Karpas-422 (cell line): Measurements from ENCODE around the gene MTNR1A. TPM values are rescaled to one million over a fixed set of nuclear protein-coding genes. Genes with fewer than 3 reads are reported as not detected.

Experiments
- DNase-seq: peaks from one replicate; pipeline ENCODE4 v3.0.0-alpha.2; 2015
- H2AFZ ChIP-seq: fragments of 200-600 bp; sonication (generic); 2 replicates; pipeline ENCODE4 v1.6.1; 2014; ENCODE audit warnings: antibody characterized with exemption, low read length, mixed read lengths
- H3K27ac ChIP-seq: fragments of 200-600 bp; sonication (generic); 2 replicates; pipeline ENCODE4 v1.5.1; 2014; ENCODE audit warnings: mild to moderate bottlenecking, low read length, moderate library complexity
- H3K27me3 ChIP-seq: fragments of 200-600 bp; sonication (generic); 2 replicates; pipeline ENCODE4 v1.6.1; 2014; ENCODE audit warnings: low read length, mixed read lengths
- H3K36me3 ChIP-seq: fragments of 200-600 bp; sonication (generic); 2 replicates; pipeline ENCODE4 v1.6.1; 2014; ENCODE audit warnings: low read length, mixed read lengths; ENCODE audit not compliant: insufficient read depth
- H3K4me1 ChIP-seq: fragments of 200-600 bp; sonication (generic); 2 replicates; pipeline ENCODE4 v1.6.1; 2014; ENCODE audit warnings: mild to moderate bottlenecking, low read length, mixed read lengths
- H3K4me2 ChIP-seq: fragments of 200-600 bp; sonication (generic); 2 replicates; pipeline ENCODE4 v1.6.1; 2014; ENCODE audit warnings: low read length, low read depth, mild to moderate bottlenecking; ENCODE audit not compliant: poor library complexity, severe bottlenecking
- H3K4me3 ChIP-seq: fragments of 200-600 bp; sonication (generic); 2 replicates; pipeline ENCODE4 v1.5.1; 2014; ENCODE audit warnings: mild to moderate bottlenecking, antibody characterized with exemption, low read length, mixed read lengths
- H3K79me2 ChIP-seq: fragments of 200-600 bp; sonication (generic); 2 replicates; pipeline ENCODE4 v1.6.1; 2014; ENCODE audit warnings: mild to moderate bottlenecking, low read length, mixed read lengths
- H3K9ac ChIP-seq: fragments of 200-600 bp; sonication (generic); 2 replicates; pipeline ENCODE4 v1.6.0; 2014; ENCODE audit warnings: low read length
- H3K9me2 ChIP-seq: fragments of 200-600 bp; sonication (generic), shearing (Covaris generic); replicated peaks from 2 replicates; pipeline ENCODE4 v1.6.0; 2014; ENCODE audit warnings: mild to moderate bottlenecking, low read length, moderate library complexity; ENCODE audit not compliant: insufficient read depth
- H3K9me3 ChIP-seq: fragments of 300-700, 200-600 bp; sonication (generic); 2 replicates; pipeline ENCODE4 v1.6.1; 2014; ENCODE audit warnings: low read length, mixed read lengths
- H4K20me1 ChIP-seq: fragments of 200-600 bp; sonication (generic); 2 replicates; pipeline ENCODE4 v1.6.1; 2014; ENCODE audit warnings: mild to moderate bottlenecking, antibody characterized with exemption, low read length, low read depth; ENCODE audit not compliant: insufficient read depth
- total RNA-seq: library from RNA; depleted of rRNA; stranded (reverse); fragments of >200 nt; shearing (Covaris generic); gene quantifications from 2 replicates; pipeline ENCODE4 v1.2.3, GENCODE V29; 2014; ENCODE audit warnings: low replicate concordance

The MTNR1A gene
- total RNA-seq, 1 experiment from 2014 or later: not detected

GRCh38 chr4:186592966-186593586 is 37.7 kb upstream of the MTNR1A start:
- Histone ChIP-seq H3K36me3 (no peaks in the 10 kb centered on the region), H3K27ac (no peak overlapping the region), H3K9ac (no peak overlapping the region), H2AFZ (no peak overlapping the region), H3K4me2 (no peak overlapping the region), H3K27me3 (no peaks in the 10 kb centered on the region), H3K9me2 (no peaks in the 10 kb centered on the region), H3K4me3 (no peak overlapping the region), H3K9me3 (no peaks in the 10 kb centered on the region), H3K4me1 (no peaks in the 10 kb centered on the region), H4K20me1 (no peaks in the 10 kb centered on the region), H3K79me2 (no peaks in the 10 kb centered on the region)
- DNase-seq: no peak

- H3K79me2 ChIP-seq: no peaks in the 10 kb centered on the region
- H3K36me3 ChIP-seq: no peaks in the 10 kb centered on the region
- no peak overlapping the region for H3K4me2 ChIP-seq
- no peaks in the 10 kb centered on the region for H3K9me2 ChIP-seq
- no peaks in the 10 kb centered on the region for H3K9me3 ChIP-seq
- no peak overlapping the region for H3K4me3 ChIP-seq
- no peak overlapping the region for H3K9ac ChIP-seq
- no peak overlapping the region for H3K27ac ChIP-seq
- no peaks in the 10 kb centered on the region for H3K27me3 ChIP-seq
- no peak for DNase-seq
- H4K20me1 ChIP-seq: no peaks in the 10 kb centered on the region
- no peaks in the 10 kb centered on the region for H3K4me1 ChIP-seq
- H2AFZ ChIP-seq: no peak overlapping the region
Observed at GRCh38 chr4:186592445-186592844, 37.1 kb upstream of the MTNR1A start.

- Histone ChIP-seq H3K79me2 (no peaks in the 10 kb centered on the region), H4K20me1 (no peaks in the 10 kb centered on the region)
Observed at GRCh38 chr4:186591651-186592050, 36.3 kb upstream of the MTNR1A start.

GRCh38 chr4:186588503-186588902 is 33.1 kb upstream of the MTNR1A start:
- Histone ChIP-seq H3K27ac (no peak overlapping the region), H4K20me1 (no peaks in the 10 kb centered on the region)

More at GRCh38 chr4:186591651-186592050, 36.3 kb upstream of the MTNR1A start:
- H3K27me3 ChIP-seq: no peaks in the 10 kb centered on the region
- H3K27ac ChIP-seq: no peak overlapping the region
- no peaks in the 10 kb centered on the region for H3K9me3 ChIP-seq
- H2AFZ ChIP-seq: no peak overlapping the region
- no peak overlapping the region for H3K9ac ChIP-seq
- H3K9me2 ChIP-seq: no peaks in the 10 kb centered on the region
- no peak for DNase-seq
- no peak overlapping the region for H3K4me2 ChIP-seq
- no peaks in the 10 kb centered on the region for H3K36me3 ChIP-seq
- H3K4me3 ChIP-seq: no peak overlapping the region
- no peaks in the 10 kb centered on the region for H3K4me1 ChIP-seq

GRCh38 chr4:186587416-186588018 is 32.1 kb upstream of the MTNR1A start:
- Histone ChIP-seq H3K27me3 (no peaks in the 10 kb centered on the region), H3K4me3 (no peak overlapping the region), H2AFZ (no peak overlapping the region), H3K9me3 (no peaks in the 10 kb centered on the region), H3K9ac (no peak overlapping the region), H3K4me2 (no peak overlapping the region), H4K20me1 (no peaks in the 10 kb centered on the region), H3K27ac (no peak overlapping the region), H3K36me3 (no peaks in the 10 kb centered on the region), H3K4me1 (no peaks in the 10 kb centered on the region), H3K79me2 (no peaks in the 10 kb centered on the region), H3K9me2 (no peaks in the 10 kb centered on the region)
- DNase-seq: peak; percentile 65

More at GRCh38 chr4:186588503-186588902, 33.1 kb upstream of the MTNR1A start:
- H3K4me1 ChIP-seq: no peaks in the 10 kb centered on the region
- no peaks in the 10 kb centered on the region for H3K9me2 ChIP-seq
- no peak overlapping the region for H3K4me2 ChIP-seq
- H3K79me2 ChIP-seq: no peaks in the 10 kb centered on the region
- no peak for DNase-seq
- H3K9ac ChIP-seq: no peak overlapping the region
- no peaks in the 10 kb centered on the region for H3K27me3 ChIP-seq
- no peak overlapping the region for H2AFZ ChIP-seq
- H3K9me3 ChIP-seq: no peaks in the 10 kb centered on the region
- no peak overlapping the region for H3K4me3 ChIP-seq
- H3K36me3 ChIP-seq: no peaks in the 10 kb centered on the region

GRCh38 chr4:186586205-186586604 is 30.8 kb upstream of the MTNR1A start:
- Histone ChIP-seq H3K27ac (no peak overlapping the region), H3K9me3 (no peaks in the 10 kb centered on the region), H4K20me1 (no peaks in the 10 kb centered on the region), H3K4me1 (no peaks in the 10 kb centered on the region), H3K9ac (no peak overlapping the region), H3K9me2 (no peaks in the 10 kb centered on the region), H3K79me2 (no peaks in the 10 kb centered on the region), H3K27me3 (no peaks in the 10 kb centered on the region), H3K4me2 (no peak overlapping the region), H2AFZ (no peak overlapping the region), H3K36me3 (no peaks in the 10 kb centered on the region), H3K4me3 (no peak overlapping the region)
- DNase-seq: no peak

- Histone ChIP-seq H3K27me3 (no peaks in the 10 kb centered on the region), H3K4me2 (no peak overlapping the region), H4K20me1 (no peaks in the 10 kb centered on the region), H3K79me2 (no peaks in the 10 kb centered on the region), H3K4me1 (no peaks in the 10 kb centered on the region), H3K9ac (no peak overlapping the region), H3K9me3 (no peaks in the 10 kb centered on the region), H3K36me3 (no peaks in the 10 kb centered on the region), H3K4me3 (no peak overlapping the region), H2AFZ (no peak overlapping the region), H3K9me2 (no peaks in the 10 kb centered on the region), H3K27ac (no peak overlapping the region)
- no peak for DNase-seq
Observed at GRCh38 chr4:186584912-186585311, 29.5 kb upstream of the MTNR1A start.

GRCh38 chr4:186581421-186581820 is 26.1 kb upstream of the MTNR1A start:
- Histone ChIP-seq H3K9me3 (no peaks in the 10 kb centered on the region), H3K79me2 (no peaks in the 10 kb centered on the region), H3K4me1 (no peaks in the 10 kb centered on the region), H4K20me1 (no peaks in the 10 kb centered on the region), H2AFZ (no peak overlapping the region), H3K4me3 (no peak overlapping the region), H3K27me3 (no peaks in the 10 kb centered on the region), H3K27ac (no peak overlapping the region), H3K4me2 (no peak overlapping the region), H3K9ac (no peak overlapping the region), H3K36me3 (no peaks in the 10 kb centered on the region), H3K9me2 (no peaks in the 10 kb centered on the region)
- DNase-seq: no peak
